Endothelial cell of umbilical vein (primary cell): ENCODE data around the gene PIGQ. TPM values are rescaled to one million over a fixed set of nuclear protein-coding genes. Genes with fewer than 3 reads are reported as not detected.

Experiments
- BruUV-seq: library from RNA; stranded (reverse); fragments of 400-500 nt; replicated peaks from 2 replicates; lab custom pipeline; 2021; lab: Mats Ljungman, UMichigan
- CTCF ChIA-PET: fragments of 300-600, 350-600 bp; sonication (Branson Sonifier 250); formaldehyde crosslinking; loops from one replicate; lab custom pipeline; 2021; ENCODE audit warnings: antibody characterized with exemption, inconsistent platforms; lab: Charles Lee
- POLR2A ChIA-PET: fragments of 300-600, 350-600 bp; sonication (Branson Sonifier 250); formaldehyde crosslinking; loops from one replicate; lab custom pipeline; 2021; ENCODE audit warnings: antibody characterized with exemption, inconsistent platforms; lab: Charles Lee
- DNase-seq: peaks from one replicate; pipeline ENCODE4 v3.0.0-alpha.2; 2011; ENCODE audit warnings: low read depth, low spot score
- FAIRE-seq: peaks from 2 replicates; lab custom pipeline; 2011; peaks lifted over from hg19 to GRCh38; lab: Jason Lieb, UNC
- H2AFZ ChIP-seq: 2 replicates; pipeline ENCODE4 v1.6.0; 2012; ENCODE audit warnings: low read depth, low read length, control low read depth, inconsistent platforms
- H3K27ac ChIP-seq: 2 replicates; pipeline ENCODE4 v1.5.1; 2011; ENCODE audit warnings: low read depth, mild to moderate bottlenecking, control low read depth, low read length, moderate library complexity; ENCODE audit not compliant: insufficient read depth
- H3K27me3 ChIP-seq, 2 experiments: 2 replicates each; pipeline versions ENCODE4 v1.6.0 to v1.6.1; 2011; ENCODE audit warnings: low read length in 2 of 2, mixed read lengths in 1 of 2; ENCODE audit not compliant: control insufficient read depth in 2 of 2, insufficient read depth in 2 of 2
- H3K36me3 ChIP-seq, 2 experiments: 2 replicates in 1 of 2; 3 replicates in 1 of 2; pipeline ENCODE4 v1.5.1; 2011; ENCODE audit warnings: low read length in 2 of 2, mild to moderate bottlenecking in 1 of 2, moderate library complexity in 1 of 2; ENCODE audit not compliant: control insufficient read depth in 2 of 2, insufficient read depth in 2 of 2; ENCODE audit errors: extremely low read depth in 1 of 2
- H3K4me1 ChIP-seq: 3 replicates; pipeline ENCODE4 v1.5.1; 2011; ENCODE audit warnings: mild to moderate bottlenecking, low read length; ENCODE audit not compliant: control insufficient read depth, insufficient read depth; ENCODE audit errors: extremely low read depth
- H3K4me2 ChIP-seq: 2 replicates; pipeline ENCODE4 v1.6.1; 2011; ENCODE audit warnings: low read length, control low read depth, mixed read lengths; ENCODE audit not compliant: insufficient read depth
- H3K4me3 ChIP-seq, 3 experiments: fragments of 200-600 bp in 1 of 3; sonication (generic), shearing (Covaris generic) in 1 of 3; replicated peaks in 1 of 3; 2 replicates each; pipeline ENCODE4 v1.5.1; 2011 to 2016; ENCODE audit warnings: control low read depth in 3 of 3, low read length in 3 of 3, mild to moderate bottlenecking in 2 of 3, inconsistent platforms in 1 of 3, low read depth in 1 of 3, moderate library complexity in 1 of 3; ENCODE audit not compliant: insufficient read depth in 1 of 3
- H3K79me2 ChIP-seq: 2 replicates; pipeline ENCODE4 v1.6.0; 2012; ENCODE audit warnings: low read length, inconsistent platforms; ENCODE audit not compliant: control insufficient read depth, insufficient read depth
- H3K9ac ChIP-seq: replicated peaks from 2 replicates; pipeline ENCODE3; 2011; ENCODE audit warnings: low read length, control low read depth; ENCODE audit not compliant: insufficient read depth; ENCODE audit errors: extremely low read depth
- H3K9me1 ChIP-seq: replicated peaks from 3 replicates; pipeline ENCODE4 v1.6.0; 2011; ENCODE audit warnings: mild to moderate bottlenecking, low read length; ENCODE audit not compliant: control insufficient read depth, insufficient read depth; ENCODE audit errors: extremely low read depth
- H3K9me3 ChIP-seq: replicated peaks from 2 replicates; pipeline ENCODE4 v1.5.1; 2012; ENCODE audit warnings: low read length, inconsistent platforms; ENCODE audit not compliant: control insufficient read depth, insufficient read depth
- H4K20me1 ChIP-seq: replicated peaks from 2 replicates; pipeline ENCODE3; 2011; ENCODE audit warnings: mild to moderate bottlenecking, low read length; ENCODE audit not compliant: control insufficient read depth, insufficient read depth; ENCODE audit errors: extremely low read depth
- CTCF ChIP-seq, 2 donors: IDR thresholded peaks; 1 replicate in 1 of 2; 2 replicates in 1 of 2; pipeline ENCODE4 v1.5.1; 2011; ENCODE audit warnings: low read length in 2 of 2, mild to moderate bottlenecking in 2 of 2, moderate library complexity in 2 of 2, control low read depth in 1 of 2, inconsistent platforms in 1 of 2, low read depth in 1 of 2; ENCODE audit not compliant: insufficient read depth in 1 of 2; ENCODE audit errors: extremely low read depth in 1 of 2
- EZH2 ChIP-seq: IDR thresholded peaks from 2 replicates; pipeline ENCODE4 v1.6.1; 2012; ENCODE audit warnings: borderline replicate concordance, low read depth, mild to moderate bottlenecking, moderate library complexity, low read length, inconsistent platforms; ENCODE audit not compliant: severe bottlenecking
- FOS ChIP-seq: IDR thresholded peaks from 2 replicates; pipeline ENCODE4 v1.6.1; 2011; ENCODE audit warnings: mild to moderate bottlenecking, low read length, moderate library complexity, borderline replicate concordance; ENCODE audit not compliant: insufficient read depth
- GATA2 ChIP-seq: IDR thresholded peaks from 2 replicates; pipeline ENCODE4 v1.7.0; 2011; ENCODE audit warnings: low read depth, mild to moderate bottlenecking, moderate library complexity, mixed read lengths, low read length; ENCODE audit not compliant: insufficient read length, insufficient read depth
- JUN ChIP-seq: IDR thresholded peaks from 2 replicates; pipeline ENCODE4 v1.6.1; 2011; ENCODE audit warnings: borderline replicate concordance, low read depth; ENCODE audit not compliant: insufficient read length, insufficient read depth
- MAX ChIP-seq: IDR thresholded peaks from 2 replicates; pipeline ENCODE4 v1.6.1; 2011; ENCODE audit not compliant: insufficient read depth, insufficient read length
- MYC ChIP-seq: IDR thresholded peaks from one replicate; pipeline ENCODE4 v1.6.1; 2011; ENCODE audit warnings: mild to moderate bottlenecking, low read depth, low read length
- POLR2A ChIP-seq: IDR thresholded peaks from 2 replicates; pipeline ENCODE4 v1.6.1; 2012; ENCODE audit warnings: low read depth, mild to moderate bottlenecking, control low read depth, low read length
- POLR2AphosphoS5 ChIP-seq: IDR thresholded peaks from 2 replicates; pipeline ENCODE4 v1.6.1; 2012; ENCODE audit warnings: low read depth, mild to moderate bottlenecking, control low read depth, low read length, moderate library complexity; ENCODE audit not compliant: insufficient read depth
- dilution Hi-C: fragments of 300-500 bp; cut with MboI; formaldehyde crosslinking; loops from one replicate; pipeline ENCODE4 v1.15.0; 2019; ENCODE audit warnings: low sequenced_read_pairs; ENCODE audit not compliant: extremely low pct_ligation_motif_present
- intact Hi-C: fragments of 100-400 bp; cut with micrococcal nuclease; formaldehyde crosslinking; loops from one replicate; pipeline ENCODE4 v1.10.0; 2022
- polyA plus RNA-seq, 4 experiments: library from polyadenylated mRNA; depleted of rRNA in 3 of 4; stranded (reverse) in 3 of 4; unstranded in 1 of 4; fragments of >200 nt; gene quantifications; 2 replicates each; pipeline versions ENCODE4 v1.2.1 to v1.2.3, GENCODE V29; 2011 to 2012; ENCODE audit warnings: missing spikeins in 1 of 4
- total RNA-seq: library from RNA; stranded (reverse); gene quantifications from 2 replicates; pipeline ENCODE4 v1.2.3, GENCODE V29; 2021

PIGQ gene
- total and polyA plus RNA-seq, 2 donors (not counting 3 experiments of a cell fraction or from before 2014, with no cell fraction given): 66.9 to 67.7 TPM

- dilution Hi-C loops: no loop called here
Measured at GRCh38 chr16:598823-599739, 29.3 kb downstream of the PIGQ start.

More at GRCh38 chr16:598823-599739, 29.3 kb downstream of the PIGQ start:
- Histone ChIP-seq H3K9me1 (no peaks in the 10 kb centered on the region), H3K79me2 (peaks cover 5% of the 10 kb centered on the region), H3K9me3 (no peaks in the 10 kb centered on the region), H3K27me3 (no peaks in the 10 kb centered on the region), H2AFZ (no peak overlapping the region), H3K4me2 (no peak overlapping the region), H3K9ac (no peak overlapping the region), H3K36me3 (no peaks in the 10 kb centered on the region), H3K4me3 (no peak overlapping the region), H4K20me1 (no peaks in the 10 kb centered on the region), H3K27ac (no peak overlapping the region), H3K4me1 (no peaks in the 10 kb centered on the region)
- DNase-seq (no peak), FAIRE-seq (no peak)
- CTCF ChIA-PET: interaction anchor here (2.2 kb wide), 1 partner anchor 11 kb away, joined by 9 read pairs; no protein-coding TSS in a partner anchor
- intact Hi-C loops: no loop called here
- POLR2A ChIA-PET: no interaction called here
- no TSS peak for BruUV-seq
- TF ChIP-seq POLR2A: no peak
- no peak for TF ChIP-seq MAX
- TF ChIP-seq CTCF (IDR thresholded peaks at IDR 0.05; ENCODE audit: extremely low read depth in 1 of 2, insufficient read depth in 1 of 2, low read depth in 1 of 2, low read length in 2 of 2): no peak
- TF ChIP-seq FOS: no peak
- no peak for TF ChIP-seq POLR2AphosphoS5
- no peak for TF ChIP-seq JUN
- no peak for TF ChIP-seq GATA2
- no peak for TF ChIP-seq EZH2
- no peak for TF ChIP-seq MYC
